ENCODE data around the gene ATG101. TPM values are rescaled to one million over a fixed set of nuclear protein-coding genes. Genes with fewer than 3 reads are reported as not detected.

The ATG101 gene
- total and polyA plus RNA-seq, 2 experiments from 2014 or later = 77.3 to 139 TPM

DNA sequence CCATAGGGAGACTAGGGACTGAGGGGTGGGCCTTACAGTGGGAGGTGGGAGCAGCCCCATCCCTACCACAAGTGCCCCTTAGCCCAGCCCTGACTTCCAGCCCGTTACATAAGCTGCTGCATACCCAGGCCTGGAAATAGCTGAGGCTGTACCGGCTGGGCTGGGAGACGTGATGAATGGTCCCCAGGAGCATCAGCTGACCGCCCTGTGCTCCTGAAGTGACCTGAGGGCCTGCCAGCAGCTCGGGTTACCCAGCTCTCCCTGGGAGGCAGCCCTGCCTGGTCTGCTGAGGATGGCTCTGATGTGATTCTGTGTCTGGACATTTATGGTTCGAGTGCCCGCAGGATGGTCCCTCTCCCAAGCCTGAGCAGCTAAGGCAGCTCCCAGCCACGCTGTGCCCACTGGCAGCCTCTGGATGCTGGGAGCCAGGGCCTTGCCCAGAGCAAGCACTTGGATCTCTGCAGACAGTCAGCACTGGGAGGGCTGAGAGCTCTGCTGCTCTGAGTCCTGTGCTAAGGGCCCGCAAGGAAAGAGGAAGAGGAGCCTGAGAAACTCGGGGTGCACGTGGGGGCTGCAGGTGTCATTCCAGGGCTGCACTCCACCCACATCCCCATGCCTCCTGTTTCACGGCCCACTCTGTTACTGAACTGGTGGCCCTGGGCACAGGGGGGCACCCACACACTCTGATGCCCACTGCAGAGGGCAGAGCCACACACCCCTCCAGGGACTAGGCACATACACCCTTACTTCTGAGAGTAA lies 42.5 kb upstream of the ATG101 start:
- no peaks in the 10 kb centered on the region for H3K9me3 ChIP-seq (ENCODE audit: low read depth)
- no peak for DNase-seq
- H3K4me2 ChIP-seq (ENCODE audit: unreplicated experiment) = no peak overlapping the region
- H3K27ac ChIP-seq = no peak overlapping the region
- WGBS, 2 experiments (ENCODE audit: low coverage in 1 of 2, low lambda C conversion rate in 2 of 2, missing lambda C conversion rate in 2 of 2) = 75 to 80% methylated on average over 11 to 12 of the region's 12 CpGs
- H2AFZ ChIP-seq = no peak overlapping the region
- no peaks in the 10 kb centered on the region for H3K36me3 ChIP-seq (ENCODE audit: low read depth)
- H3K79me2 ChIP-seq (ENCODE audit: insufficient read depth) = no peaks in the 10 kb centered on the region
- H3K4me1 ChIP-seq (ENCODE audit: insufficient read depth) = peaks cover 8% of the 10 kb centered on the region
- no peaks in the 10 kb centered on the region for H4K20me1 ChIP-seq (ENCODE audit: insufficient read depth)
- TF ChIP-seq EZH2 (IDR thresholded peaks at IDR 0.05; ENCODE audit: insufficient read depth, poor library complexity, severe bottlenecking) = no peak
- TF ChIP-seq EZH2phosphoT487 (IDR thresholded peaks at IDR 0.05; ENCODE audit: insufficient read depth, low read depth) = no peak
- no peaks in the 10 kb centered on the region for H3K9me2 ChIP-seq (ENCODE audit: insufficient read depth)
- H3F3A ChIP-seq (ENCODE audit: insufficient read depth) = peaks cover 6% of the 10 kb centered on the region
- H3K4me3 ChIP-seq = no peak overlapping the region
- H3K27me3 ChIP-seq (replicated peaks; ENCODE audit: insufficient read depth) = no peaks in the 10 kb centered on the region
- in situ Hi-C loops (cut with MboI) = no loop called here
- H3K9ac ChIP-seq = no peak overlapping the region

DNA sequence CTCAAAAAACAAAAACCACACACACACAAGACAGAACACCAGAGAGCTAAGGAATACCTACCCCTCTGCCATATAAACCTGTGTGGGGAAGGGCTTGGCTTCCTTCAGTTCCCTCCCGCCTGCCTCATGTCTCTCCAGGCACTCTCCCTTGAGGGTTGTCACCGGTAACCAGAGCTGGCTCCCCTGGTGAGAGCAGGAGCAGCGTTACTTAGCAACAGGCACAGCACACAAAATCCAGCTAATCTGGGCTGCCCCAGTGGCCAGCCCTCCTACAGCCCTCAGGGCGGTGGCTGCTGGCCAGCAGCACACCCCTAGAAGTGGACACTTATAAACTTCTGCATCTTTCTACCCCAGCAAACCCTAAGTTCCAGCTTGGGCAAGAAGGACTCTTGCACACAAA lies 40.1 kb upstream of the ATG101 start:
- Histone ChIP-seq H3K9me3 (ENCODE audit: low read depth) (no peaks in the 10 kb centered on the region), H3K27ac (no peak overlapping the region), H3K79me2 (ENCODE audit: insufficient read depth) (no peaks in the 10 kb centered on the region), H3K4me1 (ENCODE audit: insufficient read depth) (peaks cover 17% of the 10 kb centered on the region), H4K20me1 (ENCODE audit: insufficient read depth) (no peaks in the 10 kb centered on the region), H3K9ac (no peak overlapping the region), H3K4me2 (ENCODE audit: unreplicated experiment) (no peak overlapping the region), H3K27me3 (replicated peaks; ENCODE audit: insufficient read depth) (no peaks in the 10 kb centered on the region), H3F3A (ENCODE audit: insufficient read depth) (peaks cover 10% of the 10 kb centered on the region), H3K36me3 (ENCODE audit: low read depth) (no peaks in the 10 kb centered on the region), H2AFZ (no peak overlapping the region), H3K4me3 (no peak overlapping the region), H3K9me2 (ENCODE audit: insufficient read depth) (no peaks in the 10 kb centered on the region)
- TF ChIP-seq EZH2 (IDR thresholded peaks at IDR 0.05; ENCODE audit: insufficient read depth, poor library complexity, severe bottlenecking) = no peak
- WGBS, 2 experiments (ENCODE audit: low coverage in 1 of 2, low lambda C conversion rate in 2 of 2, missing lambda C conversion rate in 2 of 2) = 75 to 79% methylated on average over 4 of the region's 4 CpGs
- DNase-seq = peak; percentile 57
- in situ Hi-C loops (cut with MboI) = no loop called here

DNA sequence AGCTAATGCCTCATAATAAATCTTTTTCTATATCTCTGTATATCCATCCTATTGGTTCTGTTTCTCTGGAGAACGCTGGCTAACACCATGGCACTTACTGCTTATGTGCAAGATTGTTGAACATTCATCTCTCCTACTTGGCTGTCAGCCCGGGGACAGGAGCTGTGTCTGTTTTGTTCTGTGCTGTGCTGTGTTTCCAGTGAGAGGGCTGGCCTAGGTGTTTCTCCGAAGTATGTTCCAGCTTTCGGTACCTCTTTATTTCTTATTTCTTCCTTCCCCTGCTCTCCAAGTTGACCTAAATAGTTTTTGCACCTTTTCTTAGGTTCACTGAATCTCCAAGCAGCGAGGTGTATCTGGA lies 37.4 kb upstream of the ATG101 start:
- TF ChIP-seq EZH2 (IDR thresholded peaks at IDR 0.05; ENCODE audit: insufficient read depth, poor library complexity, severe bottlenecking) (no peak), EZH2phosphoT487 (IDR thresholded peaks at IDR 0.05; ENCODE audit: insufficient read depth, low read depth) (no peak)
- Histone ChIP-seq H3K9me3 (ENCODE audit: low read depth) (no peaks in the 10 kb centered on the region), H3K27ac (peak overlapping the region; percentile 94), H3K9ac (peak overlapping the region; percentile 89), H3F3A (ENCODE audit: insufficient read depth) (peaks cover 15% of the 10 kb centered on the region), H3K4me2 (ENCODE audit: unreplicated experiment) (peak overlapping the region; percentile 95), H3K36me3 (ENCODE audit: low read depth) (no peaks in the 10 kb centered on the region), H3K79me2 (ENCODE audit: insufficient read depth) (no peaks in the 10 kb centered on the region), H3K9me2 (ENCODE audit: insufficient read depth) (no peaks in the 10 kb centered on the region), H3K27me3 (replicated peaks; ENCODE audit: insufficient read depth) (no peaks in the 10 kb centered on the region), H3K4me3 (peak overlapping the region; percentile 72), H2AFZ (peak overlapping the region; percentile 76), H3K4me1 (ENCODE audit: insufficient read depth) (peaks cover 13% of the 10 kb centered on the region), H4K20me1 (ENCODE audit: insufficient read depth) (no peaks in the 10 kb centered on the region)
- in situ Hi-C loops (cut with MboI) = no loop called here
- DNase-seq = peak; percentile 91
- 2% methylated on average over 5 of the region's 5 CpGs for WGBS, 2 experiments (ENCODE audit: low coverage in 1 of 2, low lambda C conversion rate in 2 of 2, missing lambda C conversion rate in 2 of 2)

DNA sequence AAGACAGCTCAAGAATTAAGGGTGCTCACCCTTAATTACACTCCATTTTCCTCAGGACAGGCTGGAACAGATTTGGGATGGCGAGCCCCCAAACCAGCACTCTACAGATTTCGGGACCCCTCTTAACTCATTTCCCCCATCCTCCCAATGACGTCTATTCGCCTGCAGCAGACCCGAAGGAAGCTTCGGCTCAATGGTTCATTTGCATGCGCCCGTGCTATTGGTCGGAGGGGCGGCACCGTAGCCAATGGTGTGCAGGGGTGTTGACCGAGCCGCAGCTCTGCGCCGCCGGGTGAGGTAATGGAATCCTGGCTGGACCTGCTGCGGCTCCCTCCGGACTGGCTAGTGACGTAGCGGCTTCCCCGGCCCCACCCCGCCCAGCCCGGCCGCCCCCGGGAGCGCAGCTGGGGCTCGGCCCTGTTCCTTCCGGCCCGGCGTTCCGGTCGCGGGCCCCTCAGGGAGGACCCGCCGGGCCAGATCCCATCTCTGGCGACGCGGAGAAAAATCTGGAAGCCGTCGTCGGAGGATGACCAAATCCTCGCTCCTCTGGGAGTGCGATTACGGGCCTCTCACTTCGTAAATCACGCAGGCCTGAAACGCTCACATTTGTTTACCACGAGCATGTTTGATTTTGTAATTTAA lies 36.9 kb upstream of the ATG101 start:
- Histone ChIP-seq H3K79me2 (ENCODE audit: insufficient read depth) (no peaks in the 10 kb centered on the region), H3K9me3 (ENCODE audit: low read depth) (no peaks in the 10 kb centered on the region), H3K9ac (peak overlapping the region; percentile 89), H3K27me3 (replicated peaks; ENCODE audit: insufficient read depth) (no peaks in the 10 kb centered on the region), H3K9me2 (ENCODE audit: insufficient read depth) (no peaks in the 10 kb centered on the region), H3K4me1 (ENCODE audit: insufficient read depth) (peaks cover 13% of the 10 kb centered on the region), H3K36me3 (ENCODE audit: low read depth) (no peaks in the 10 kb centered on the region), H3F3A (ENCODE audit: insufficient read depth) (peaks cover 15% of the 10 kb centered on the region), H2AFZ (peak overlapping the region; percentile 76), H3K4me2 (ENCODE audit: unreplicated experiment) (peak overlapping the region; percentile 95), H3K27ac (peak overlapping the region; percentile 94), H4K20me1 (ENCODE audit: insufficient read depth) (no peaks in the 10 kb centered on the region), H3K4me3 (peak overlapping the region; percentile 72)
- no peak for TF ChIP-seq EZH2phosphoT487 (IDR thresholded peaks at IDR 0.05; ENCODE audit: insufficient read depth, low read depth)
- no peak for TF ChIP-seq EZH2 (IDR thresholded peaks at IDR 0.05; ENCODE audit: insufficient read depth, poor library complexity, severe bottlenecking)
- in situ Hi-C loops (cut with MboI) = no loop called here
- peak; percentile 99 for DNase-seq
- 1 to 2% methylated on average over 44 to 47 of the region's 48 CpGs for WGBS, 2 experiments (ENCODE audit: low coverage in 1 of 2, low lambda C conversion rate in 2 of 2, missing lambda C conversion rate in 2 of 2)

All from GM23248 (cell line).